HUES48 (cell line): ENCODE data around the gene XPNPEP2.

Experiments
- H3K27ac ChIP-seq: one replicate; pipeline ENCODE4 v1.7.0; 2013; ENCODE audit warnings: low read depth, low read length, inconsistent platforms
- H3K27me3 ChIP-seq: 2 replicates; pipeline ENCODE4 v1.6.1; 2013; ENCODE audit warnings: mild to moderate bottlenecking, low read length; ENCODE audit not compliant: control insufficient read depth, insufficient read depth
- H3K36me3 ChIP-seq: 2 replicates; pipeline ENCODE4 v1.6.1; 2013; ENCODE audit warnings: low read length; ENCODE audit not compliant: control insufficient read depth, insufficient read depth
- H3K4me1 ChIP-seq: 2 replicates; pipeline ENCODE4 v1.6.1; 2013; ENCODE audit warnings: mild to moderate bottlenecking, low read length; ENCODE audit not compliant: control insufficient read depth, insufficient read depth
- H3K4me3 ChIP-seq: 2 replicates; pipeline ENCODE4 v1.5.1; 2013; ENCODE audit warnings: mild to moderate bottlenecking, low read depth, low read length
- H3K9ac ChIP-seq: 2 replicates; pipeline ENCODE4 v1.6.1; 2013; ENCODE audit warnings: mild to moderate bottlenecking, low read depth, low read length, moderate library complexity
- H3K9me3 ChIP-seq: 2 replicates; pipeline ENCODE4 v1.6.1; 2013; ENCODE audit warnings: low read length; ENCODE audit not compliant: control insufficient read depth, insufficient read depth

XPNPEP2 gene

GRCh38 chrX:129768186-129768585, 29.4 kb downstream of the XPNPEP2 start:
- Histone ChIP-seq H3K9me3 (no peaks in the 10 kb centered on the region), H3K36me3 (no peaks in the 10 kb centered on the region), H3K27ac (no peak overlapping the region), H3K27me3 (no peaks in the 10 kb centered on the region), H3K4me1 (peaks cover 3% of the 10 kb centered on the region; the same call in 1 of the 2 replicates), H3K4me3 (no peak overlapping the region), H3K9ac (no peak overlapping the region)

GRCh38 chrX:129768586-129769466, 30.0 kb downstream of the XPNPEP2 start:
- H3K4me1 ChIP-seq, result peaks cover 3% of the 10 kb centered on the region; the same call in 1 of the 2 replicates
- no peak overlapping the region for H3K27ac ChIP-seq
- H3K4me3 ChIP-seq, result no peak overlapping the region
- no peaks in the 10 kb centered on the region for H3K9me3 ChIP-seq
- H3K27me3 ChIP-seq, result no peaks in the 10 kb centered on the region
- no peak overlapping the region for H3K9ac ChIP-seq
- H3K36me3 ChIP-seq, result no peaks in the 10 kb centered on the region

- Histone ChIP-seq H3K27ac (no peak overlapping the region), H3K9me3 (no peaks in the 10 kb centered on the region), H3K4me1 (peaks cover 3% of the 10 kb centered on the region; the same call in 1 of the 2 replicates), H3K4me3 (no peak overlapping the region), H3K27me3 (no peaks in the 10 kb centered on the region), H3K36me3 (no peaks in the 10 kb centered on the region), H3K9ac (no peak overlapping the region)
These were observed 30.8 kb downstream of the XPNPEP2 start for GRCh38 chrX:129769467-129770154.

GRCh38 chrX:129771266-129771995, 32.7 kb downstream of the XPNPEP2 start:
- no peaks in the 10 kb centered on the region for H3K36me3 ChIP-seq
- H3K9ac ChIP-seq, result no peak overlapping the region
- H3K9me3 ChIP-seq, result no peaks in the 10 kb centered on the region
- no peak overlapping the region for H3K27ac ChIP-seq
- no peaks in the 10 kb centered on the region for H3K27me3 ChIP-seq
- H3K4me3 ChIP-seq, result no peak overlapping the region
- H3K4me1 ChIP-seq, result peaks cover 3% of the 10 kb centered on the region; the same call in 1 of the 2 replicates

GRCh38 chrX:129772796-129773431, 34.1 kb downstream of the XPNPEP2 start:
- no peaks in the 10 kb centered on the region for H3K36me3 ChIP-seq
- peaks cover 6% of the 10 kb centered on the region; the same call in 1 of the 2 replicates for H3K4me1 ChIP-seq
- H3K9me3 ChIP-seq, result no peaks in the 10 kb centered on the region
- no peak overlapping the region for H3K9ac ChIP-seq
- no peaks in the 10 kb centered on the region for H3K27me3 ChIP-seq
- H3K27ac ChIP-seq, result no peak overlapping the region
- H3K4me3 ChIP-seq, result no peak overlapping the region

- Histone ChIP-seq H3K4me3 (no peak overlapping the region), H3K9ac (no peak overlapping the region), H3K36me3 (no peaks in the 10 kb centered on the region), H3K4me1 (peaks cover 6% of the 10 kb centered on the region; the same call in 1 of the 2 replicates), H3K27ac (no peak overlapping the region), H3K9me3 (no peaks in the 10 kb centered on the region), H3K27me3 (no peaks in the 10 kb centered on the region)
These were observed 35.1 kb downstream of the XPNPEP2 start for GRCh38 chrX:129773649-129774458.

- Histone ChIP-seq H3K4me3 (no peak overlapping the region), H3K27ac (no peak overlapping the region), H3K4me1 (peaks cover 6% of the 10 kb centered on the region; the same call in 1 of the 2 replicates), H3K9me3 (no peaks in the 10 kb centered on the region), H3K36me3 (no peaks in the 10 kb centered on the region), H3K27me3 (no peaks in the 10 kb centered on the region), H3K9ac (no peak overlapping the region)
These were observed 38.6 kb downstream of the XPNPEP2 start for GRCh38 chrX:129777218-129778030.

GRCh38 chrX:129779086-129779672, 40.4 kb downstream of the XPNPEP2 start:
- H3K4me3 ChIP-seq, result no peak overlapping the region
- H3K27ac ChIP-seq, result no peak overlapping the region
- peaks cover 6% of the 10 kb centered on the region; the same call in 1 of the 2 replicates for H3K4me1 ChIP-seq

GRCh38 chrX:129779747-129780146, 41.0 kb downstream of the XPNPEP2 start, which contains the start of gene SASH3:
SASH3 (plus strand) TSS chrX:129779949; CDS start chrX:129780098, 149 bp downstream.
- Histone ChIP-seq H3K27ac (no peak within 1 kb of the TSS), H3K36me3 (no peaks in the 10 kb centered on the region), H3K9me3 (no peaks in the 10 kb centered on the region), H3K27me3 (0 out of 2 replicates have a peak, but pooled peaks cover 3% of the 10 kb centered on the region), H3K4me3 (no peak within 1 kb of the TSS), H3K9ac (no peak within 1 kb of the TSS), H3K4me1 (peaks cover 6% of the 10 kb centered on the region; the same call in 1 of the 2 replicates)

More at GRCh38 chrX:129779086-129779672, 40.4 kb downstream of the XPNPEP2 start:
- Histone ChIP-seq H3K9me3 (no peaks in the 10 kb centered on the region), H3K9ac (no peak overlapping the region), H3K27me3 (0 out of 2 replicates have a peak, but pooled peaks cover under 1% of the 10 kb centered on the region), H3K36me3 (no peaks in the 10 kb centered on the region)
